CD1c-positive myeloid dendritic cell (primary cell): Measurements from ENCODE around the gene ARL8B.

Experiments
- DNase-seq: peaks from one replicate; pipeline ENCODE4 v3.0.0-alpha.2; 2016; ENCODE audit errors: extremely low spot score

Gene ARL8B

DNA sequence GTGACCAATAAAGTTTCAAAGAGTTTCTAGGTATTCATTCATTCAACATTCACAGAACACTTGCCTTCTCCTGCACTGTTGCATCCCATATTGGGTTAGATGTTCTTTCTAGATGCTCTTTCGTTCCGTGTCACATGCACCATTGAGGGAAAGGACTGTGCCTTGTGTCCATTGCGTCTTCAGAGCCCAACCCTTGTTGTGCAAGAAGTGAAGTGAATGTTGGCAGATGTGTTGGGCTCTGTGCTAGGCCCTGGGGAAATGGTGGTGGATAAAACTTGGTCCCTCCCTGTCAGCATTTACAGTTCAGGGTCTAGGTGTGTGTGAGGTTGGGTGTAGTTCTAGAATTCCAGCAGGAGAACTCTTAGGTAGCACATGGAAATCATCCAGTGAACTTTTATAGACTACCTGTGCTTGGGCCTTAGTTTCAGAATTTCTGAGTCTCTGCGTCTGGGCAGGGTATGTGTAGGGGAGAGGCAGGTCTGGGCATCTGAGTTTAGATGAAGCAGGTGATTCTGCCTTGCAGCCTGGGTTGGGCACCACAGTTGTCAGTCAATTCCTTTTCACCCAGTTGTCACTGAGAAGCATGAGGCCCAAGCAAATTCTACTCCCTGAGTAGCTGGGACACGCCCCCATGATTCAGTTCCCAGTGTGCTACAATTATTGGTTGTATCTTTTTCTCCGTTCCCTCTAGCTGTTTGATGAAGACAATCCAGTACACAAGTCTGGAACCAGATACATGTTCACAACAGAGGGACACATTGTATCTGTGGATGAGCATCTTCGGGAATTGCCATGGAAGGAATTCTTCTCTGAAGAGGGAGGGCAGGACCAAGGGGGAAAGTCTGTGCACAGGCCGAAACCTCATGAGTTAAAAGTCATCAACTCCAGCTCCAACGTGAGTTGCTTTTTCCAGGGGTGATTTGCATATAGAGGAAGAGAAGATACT, 90.8 kb downstream of the ARL8B start:
- DNase-seq = no peak

DNA sequence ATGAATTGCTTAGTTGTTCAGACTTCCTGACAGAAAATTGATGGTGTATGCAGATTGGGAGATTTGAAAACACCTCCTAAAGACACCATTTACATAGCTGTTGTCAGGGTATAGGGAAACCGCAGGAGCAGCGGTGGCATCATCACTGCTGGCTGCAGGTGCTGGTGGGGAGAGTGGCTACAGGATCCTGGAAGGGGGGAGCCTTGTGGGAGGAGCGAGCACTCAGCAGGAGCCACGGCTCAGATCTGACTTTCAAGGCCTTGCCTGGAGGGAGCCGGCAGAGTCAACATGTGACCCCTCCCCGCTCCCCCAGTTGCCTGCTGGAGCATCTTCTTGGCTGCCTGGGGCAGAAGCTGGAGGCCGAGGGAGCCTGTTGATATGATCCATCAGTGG, 91.5 kb downstream of the ARL8B start:
- no peak for DNase-seq

GRCh38 chr3:5214352-5214751, 92.3 kb downstream of the ARL8B start:
- no peak for DNase-seq

DNA sequence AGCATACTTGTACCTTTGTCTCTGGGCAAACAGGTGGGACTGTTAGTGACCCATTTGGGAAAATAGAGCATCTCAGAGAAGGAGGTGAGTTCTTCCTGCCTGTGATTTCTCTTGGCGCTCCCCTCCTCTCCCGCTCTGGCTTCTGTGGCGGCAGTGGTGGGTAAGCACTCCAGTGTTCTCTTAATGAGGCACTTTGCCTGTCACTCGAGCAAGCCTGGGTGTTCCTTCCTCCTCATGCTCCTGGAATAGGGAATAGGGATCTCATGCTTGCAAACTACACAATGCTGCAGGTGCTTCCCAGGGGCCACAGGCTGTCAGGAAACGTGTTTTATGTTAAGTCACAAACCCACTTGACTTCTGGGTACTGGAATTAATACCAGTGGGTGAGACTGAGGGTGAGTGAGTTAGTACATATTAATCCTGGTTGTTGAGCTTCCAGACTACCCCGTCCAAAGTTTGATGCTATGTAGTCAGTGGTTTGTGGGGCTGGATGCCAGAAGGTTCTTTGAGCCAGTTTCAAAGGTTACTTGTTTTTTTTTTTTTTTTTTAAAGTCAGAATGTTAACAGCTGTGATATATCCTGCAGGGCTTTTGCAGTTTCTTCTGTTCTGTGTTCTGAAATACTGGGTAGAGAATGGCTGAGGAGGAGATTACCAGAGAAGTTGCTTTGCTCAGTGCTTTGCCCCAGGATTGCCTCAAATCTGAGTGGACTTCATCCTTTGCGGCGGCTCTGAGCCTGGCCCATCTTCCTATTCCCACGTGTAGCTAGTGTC, 95.9 kb downstream of the ARL8B start:
- no peak for DNase-seq

DNA sequence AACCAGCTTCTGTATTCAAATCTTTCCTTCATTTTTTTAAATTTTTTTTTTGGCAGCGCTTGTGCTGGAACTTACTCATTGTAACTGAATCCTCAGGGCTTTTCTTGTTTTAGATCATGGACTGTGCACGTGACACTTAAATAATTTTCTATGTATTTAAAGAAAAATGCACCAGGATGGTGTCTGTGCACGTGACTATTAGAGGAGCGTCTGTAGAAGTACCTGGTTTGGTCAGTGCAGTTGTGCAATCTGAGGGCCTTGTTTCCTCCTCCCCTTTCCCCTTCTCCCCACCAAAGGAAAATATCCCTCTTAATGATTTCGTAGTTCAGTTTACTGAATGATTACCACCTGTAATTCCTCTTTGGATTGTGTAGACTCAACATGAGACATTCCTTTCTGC, 96.7 kb downstream of the ARL8B start:
- no peak for DNase-seq

DNA sequence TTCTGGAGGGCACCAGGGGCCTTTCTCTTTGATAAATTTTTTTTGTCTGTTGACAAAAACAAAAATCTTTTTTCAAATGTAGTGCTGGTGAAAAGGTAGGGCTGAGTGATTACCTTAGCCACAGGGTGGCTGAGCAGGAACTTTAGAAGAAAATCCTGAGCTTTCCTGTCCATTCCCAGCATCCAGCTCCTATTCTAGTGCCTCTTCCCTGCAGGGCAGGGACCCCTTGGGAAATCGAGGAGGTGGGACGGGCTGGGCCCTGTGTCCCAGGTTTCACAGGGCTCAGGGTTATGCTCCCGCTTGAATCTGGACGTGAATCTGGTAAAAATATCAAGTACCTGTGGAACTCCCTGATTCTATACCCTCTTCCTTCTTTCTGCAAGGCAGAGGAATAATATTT, 97.1 kb downstream of the ARL8B start:
- no peak for DNase-seq

GRCh38 chr3:5220193-5220592, 98.1 kb downstream of the ARL8B start:
- DNase-seq = no peak

GRCh38 chr3:5220667-5221431, 98.8 kb downstream of the ARL8B start:
- no peak for DNase-seq

- no peak for DNase-seq
These were observed 99.6 kb downstream of the ARL8B start for GRCh38 chr3:5221701-5222100.

DNA sequence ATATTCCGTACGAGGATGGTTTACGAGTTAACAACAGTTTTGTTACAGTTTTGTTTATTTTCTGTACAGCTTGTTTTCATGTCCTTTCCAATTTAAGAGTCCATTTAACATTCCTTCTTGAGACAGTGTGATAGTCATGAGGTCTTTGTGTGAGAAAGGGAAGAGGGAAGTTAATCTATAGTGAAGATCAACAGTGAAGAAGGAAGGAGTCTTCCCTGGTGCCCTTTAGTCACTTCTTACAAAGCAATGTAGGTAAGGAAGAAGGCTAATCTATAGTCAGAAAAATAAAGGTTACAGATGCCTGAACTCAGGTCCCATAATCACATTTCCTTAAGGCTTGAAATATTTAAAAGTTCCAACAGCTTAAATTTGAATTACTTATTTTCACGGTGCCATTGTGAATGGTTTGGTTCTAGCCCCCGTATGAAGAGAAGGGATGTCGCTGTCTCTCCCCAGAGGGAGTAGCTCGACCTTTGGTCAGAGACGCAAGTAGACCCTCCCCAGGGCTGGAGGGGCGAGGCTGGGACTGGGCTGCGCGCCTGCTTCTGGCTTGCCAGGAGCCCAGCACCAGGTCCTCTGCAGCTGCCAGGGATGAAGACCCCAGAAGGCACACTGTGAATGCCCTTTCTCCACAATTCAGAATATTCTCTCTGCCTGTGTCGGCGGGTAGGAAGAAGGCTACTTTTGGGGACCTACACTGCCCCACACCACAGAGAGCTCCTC, 100.4 kb downstream of the ARL8B start:
- DNase-seq = no peak

DNA sequence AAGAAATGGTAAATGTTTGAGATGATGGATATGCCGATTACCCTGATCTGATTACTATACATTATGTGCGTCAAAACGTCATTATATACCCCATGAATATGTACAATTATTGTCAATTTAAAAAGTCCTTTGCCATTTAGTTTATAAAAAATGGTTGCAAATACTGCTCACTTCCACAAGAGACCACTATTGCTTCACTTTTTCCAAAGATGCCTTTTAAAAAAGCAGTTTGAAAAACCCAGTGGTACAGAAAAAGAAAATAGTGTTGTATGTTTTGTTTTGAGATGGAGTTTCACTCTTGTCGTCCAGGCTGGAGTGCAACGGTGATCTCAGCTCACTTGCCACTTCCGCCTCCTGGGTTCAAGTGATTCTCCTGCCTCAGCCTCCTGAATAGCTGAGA, 104.7 kb downstream of the ARL8B start:
- DNase-seq = peak; percentile 24

- DNase-seq = no peak
These were observed 105.7 kb downstream of the ARL8B start for GRCh38 chr3:5227812-5228211.

DNA sequence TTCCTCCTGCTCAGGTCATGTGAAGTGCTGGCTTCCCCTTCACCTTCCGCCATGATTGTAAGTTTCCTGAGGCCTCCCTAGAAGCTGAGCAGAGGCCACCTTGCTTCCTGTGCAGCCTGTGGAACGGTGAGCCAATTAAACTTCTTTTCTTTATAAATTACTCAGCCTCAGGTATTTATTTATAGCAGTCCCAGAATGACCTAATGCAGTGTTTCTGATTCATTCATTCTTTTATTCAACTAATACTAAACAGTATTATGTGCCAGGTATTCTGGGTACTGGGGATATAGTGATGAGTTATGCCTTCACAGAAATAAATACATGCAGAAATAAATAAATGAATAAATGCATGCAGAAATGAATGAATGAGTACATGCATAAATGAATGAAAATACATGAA, 107.3 kb downstream of the ARL8B start:
- no peak for DNase-seq
